ENCODE results near the gene CYB5D1. TPM values are rescaled to one million over a fixed set of nuclear protein-coding genes. Genes with fewer than 3 reads are reported as not detected.

Gene CYB5D1
- total and polyA plus RNA-seq, 3 experiments from 2014 or later: 3.1 to 17.6 (median 16.4) TPM

GRCh38 chr17:7881276-7882054, 23.7 kb downstream of the CYB5D1 start:
- Histone ChIP-seq H3K4me3 (ENCODE audit: low read length) (no peak overlapping the region), H3K36me3 (ENCODE audit: insufficient read depth, low read length) (peaks cover 4% of the 10 kb centered on the region), H3K27me3 (ENCODE audit: insufficient read depth, low read length, poor library complexity, severe bottlenecking) (no peaks in the 10 kb centered on the region), H3K4me1 (ENCODE audit: insufficient read depth, low read length) (peaks cover 47% of the 10 kb centered on the region), H3K9me3 (ENCODE audit: low read length) (no peaks in the 10 kb centered on the region), H3K27ac (ENCODE audit: low read depth, low read length) (no peak overlapping the region)
- Mint-ChIP-seq H3K4me1 (peaks cover 8 to 10% (median 8%) of the 10 kb centered on the region in 3 donors), H3K27me3 (peaks cover 0 to 3% of the 10 kb centered on the region in 2 donors), H3K9me3 (peaks cover 0 to 2% (median 0%) of the 10 kb centered on the region in 5 donors), H3K4me3 (no peak overlapping the region), H3K36me3 (peaks cover 0 to 16% (median 0%) of the 10 kb centered on the region in 3 donors), H3K27ac (no peak overlapping the region)
- CTCF ChIA-PET: no interaction called here
- DNase-seq: no peak
- POLR2A ChIA-PET: no interaction called here

- no peak overlapping the region for H3K27ac ChIP-seq (ENCODE audit: low read depth, low read length)
- Mint-ChIP-seq H3K27ac (no peak overlapping the region), H3K4me1 (peaks cover 6 to 11% (median 7%) of the 10 kb centered on the region in 3 donors), H3K9me3 (peaks cover 0 to 2% (median 0%) of the 10 kb centered on the region in 5 donors), H3K27me3 (peaks cover 0 to 3% of the 10 kb centered on the region in 2 donors), H3K4me3 (no peak overlapping the region), H3K36me3 (peaks cover 0 to 15% (median 0%) of the 10 kb centered on the region in 3 donors)
- H3K4me1 ChIP-seq (ENCODE audit: insufficient read depth, low read length): peaks cover 53% of the 10 kb centered on the region
- H3K9me3 ChIP-seq (ENCODE audit: low read length): no peaks in the 10 kb centered on the region
- POLR2A ChIA-PET: no interaction called here
- no peak overlapping the region for H3K4me3 ChIP-seq (ENCODE audit: low read length)
- CTCF ChIA-PET: no interaction called here
- H3K27me3 ChIP-seq (ENCODE audit: insufficient read depth, low read length, poor library complexity, severe bottlenecking): no peaks in the 10 kb centered on the region
- peaks cover 4% of the 10 kb centered on the region for H3K36me3 ChIP-seq (ENCODE audit: insufficient read depth, low read length)
- no peak for DNase-seq
Observed at GRCh38 chr17:7882068-7882467, 24.3 kb downstream of the CYB5D1 start.

- ChIA-PET CTCF (interaction anchor here (0.8 to 1.3 kb wide), 3 partner anchors 19 to 51 kb away, joined by 3 to 4 read pairs (median 3); no protein-coding TSS in a partner anchor), POLR2A (interaction anchor here (1.9 kb wide), 1 partner anchor 25 kb away, joined by 7 read pairs; the partner anchor contains the start of gene NAA38)
- DNase-seq: no peak
- no peak overlapping the region for H3K4me3 Mint-ChIP-seq
- H3K4me1 Mint-ChIP-seq: peaks cover 4 to 11% (median 6%) of the 10 kb centered on the region in 3 donors
- Histone ChIP-seq H3K9me3 (ENCODE audit: low read length) (no peaks in the 10 kb centered on the region), H3K4me1 (ENCODE audit: insufficient read depth, low read length) (peaks cover 53% of the 10 kb centered on the region), H3K27ac (ENCODE audit: low read depth, low read length) (no peak overlapping the region), H3K36me3 (ENCODE audit: insufficient read depth, low read length) (peaks cover 4% of the 10 kb centered on the region), H3K4me3 (ENCODE audit: low read length) (no peak overlapping the region), H3K27me3 (ENCODE audit: insufficient read depth, low read length, poor library complexity, severe bottlenecking) (no peaks in the 10 kb centered on the region)
- H3K9me3 Mint-ChIP-seq: peaks cover 0 to 2% (median 0%) of the 10 kb centered on the region in 5 donors
- peaks cover 0 to 13% (median 0%) of the 10 kb centered on the region in 3 donors for H3K36me3 Mint-ChIP-seq
- H3K27ac Mint-ChIP-seq: no peak overlapping the region
- peaks cover 0 to 3% of the 10 kb centered on the region in 2 donors for H3K27me3 Mint-ChIP-seq
Observed at GRCh38 chr17:7882629-7883028, 24.8 kb downstream of the CYB5D1 start.

- DNase-seq: peak in 4 of 5 donors; percentile 16 to 57 (median 40)
- Histone ChIP-seq H3K9me3 (ENCODE audit: low read length) (no peaks in the 10 kb centered on the region), H3K27me3 (ENCODE audit: insufficient read depth, low read length, poor library complexity, severe bottlenecking) (no peaks in the 10 kb centered on the region), H3K36me3 (ENCODE audit: insufficient read depth, low read length) (peaks cover 4% of the 10 kb centered on the region), H3K4me3 (ENCODE audit: low read length) (peak overlapping the region; percentile 49), H3K4me1 (ENCODE audit: insufficient read depth, low read length) (peaks cover 62% of the 10 kb centered on the region), H3K27ac (ENCODE audit: low read depth, low read length) (no peak overlapping the region)
- POLR2A ChIA-PET: interaction anchor here (0.9 to 1.9 kb wide), 3 partner anchors 12 to 27 kb away, joined by 3 to 7 read pairs (median 4); partner anchors contain the start of gene NAA38
- H3K27ac Mint-ChIP-seq: peak overlapping the region in 6 of 8 donors; percentile 39 to 88 (median 80)
- peak overlapping the region; percentile 67 to 88 (median 81) for H3K4me3 Mint-ChIP-seq
- H3K9me3 Mint-ChIP-seq: peaks cover 0 to 2% (median 0%) of the 10 kb centered on the region in 5 donors
- H3K4me1 Mint-ChIP-seq: peaks cover 4 to 11% (median 6%) of the 10 kb centered on the region in 3 donors
- peaks cover 0 to 3% of the 10 kb centered on the region in 2 donors for H3K27me3 Mint-ChIP-seq
- CTCF ChIA-PET: interaction anchor here (0.6 to 1.3 kb wide), 3 partner anchors 21 to 52 kb away, joined by 3 to 4 read pairs (median 4); no protein-coding TSS in a partner anchor
- H3K36me3 Mint-ChIP-seq: peaks cover 0 to 12% (median 0%) of the 10 kb centered on the region in 3 donors
Observed at GRCh38 chr17:7883781-7884386, 26.1 kb downstream of the CYB5D1 start.

- Mint-ChIP-seq H3K4me3 (peak overlapping the region; percentile 15 to 91 (median 80)), H3K36me3 (peaks cover 0 to 12% (median 0%) of the 10 kb centered on the region in 3 donors), H3K4me1 (peaks cover 4 to 16% (median 6%) of the 10 kb centered on the region in 3 donors), H3K27ac (peak overlapping the region in 4 of 8 donors; percentile 10 to 82 (median 60)), H3K9me3 (peaks cover 0 to 2% (median 0%) of the 10 kb centered on the region in 5 donors), H3K27me3 (peaks cover 0 to 3% of the 10 kb centered on the region in 2 donors)
- H3K4me1 ChIP-seq (ENCODE audit: insufficient read depth, low read length): peaks cover 70% of the 10 kb centered on the region
- H3K27me3 ChIP-seq (ENCODE audit: insufficient read depth, low read length, poor library complexity, severe bottlenecking): no peaks in the 10 kb centered on the region
- ChIA-PET CTCF (interaction anchor here (1.5 to 1.9 kb wide), 2 partner anchors 15 to 28 kb away, joined by 5 to 6 read pairs; partner anchors contain the start of genes CYB5D1 and NAA38), POLR2A (interaction anchor here (0.6 to 1.9 kb wide), 6 partner anchors 15 to 50 kb away, joined by 4 to 11 read pairs (median 6); partner anchors contain the start of genes CYB5D1 and NAA38)
- H3K4me3 ChIP-seq (ENCODE audit: low read length): no peak overlapping the region
- H3K9me3 ChIP-seq (ENCODE audit: low read length): no peaks in the 10 kb centered on the region
- H3K27ac ChIP-seq (ENCODE audit: low read depth, low read length): no peak overlapping the region
- peaks cover 8% of the 10 kb centered on the region for H3K36me3 ChIP-seq (ENCODE audit: insufficient read depth, low read length)
- DNase-seq: peak; percentile 37 to 66 (median 45)
Observed at GRCh38 chr17:7884581-7885366, 27.0 kb downstream of the CYB5D1 start.

GRCh38 chr17:7885367-7886226, 27.8 kb downstream of the CYB5D1 start:
- Histone ChIP-seq H3K4me1 (ENCODE audit: insufficient read depth, low read length) (peaks cover 63% of the 10 kb centered on the region), H3K4me3 (ENCODE audit: low read length) (peak overlapping the region; percentile 85), H3K36me3 (ENCODE audit: insufficient read depth, low read length) (peaks cover 16% of the 10 kb centered on the region), H3K27me3 (ENCODE audit: insufficient read depth, low read length, poor library complexity, severe bottlenecking) (no peaks in the 10 kb centered on the region), H3K27ac (ENCODE audit: low read depth, low read length) (peak overlapping the region; percentile 79), H3K9me3 (ENCODE audit: low read length) (no peaks in the 10 kb centered on the region)
- peaks cover 0 to 20% (median 3%) of the 10 kb centered on the region in 3 donors for H3K36me3 Mint-ChIP-seq
- H3K4me1 Mint-ChIP-seq: peaks cover 8 to 21% (median 11%) of the 10 kb centered on the region in 3 donors
- H3K4me3 Mint-ChIP-seq: peak overlapping the region in 4 of 7 donors; percentile 37 to 57 (median 50)
- peak overlapping the region in 1 of 8 donors; percentile 10 for H3K27ac Mint-ChIP-seq
- H3K27me3 Mint-ChIP-seq: peaks cover 0 to 3% of the 10 kb centered on the region in 2 donors
- peak; percentile 24 to 71 (median 38) for DNase-seq
- peaks cover 0 to 2% (median 0%) of the 10 kb centered on the region in 5 donors for H3K9me3 Mint-ChIP-seq
- CTCF ChIA-PET: interaction anchor here (0.6 to 1.9 kb wide), 9 partner anchors 14 to 142 kb away, joined by 3 to 8 read pairs (median 4); partner anchors contain the start of genes CYB5D1 and NAA38
- POLR2A ChIA-PET: interaction anchor here (0.6 to 1.8 kb wide), 7 partner anchors 22 to 51 kb away, joined by 3 to 11 read pairs (median 5); partner anchors contain the start of genes CNTROB, CYB5D1 and NAA38

Measured in CD8-positive, alpha-beta memory T cell (primary cell).